ENCODE results near the gene DKKL1. TPM values are rescaled to one million over a fixed set of nuclear protein-coding genes. Genes with fewer than 3 reads are reported as not detected.

Gene DKKL1
- polyA plus RNA-seq, 1 donor = 2.4 TPM

GRCh38 chr19:49338023-49338677 lies 25.5 kb upstream of the DKKL1 start:
- DNase-seq = no peak

GRCh38 chr19:49338691-49339300 lies 24.9 kb upstream of the DKKL1 start:
- no peak for DNase-seq

- DNase-seq = peak; percentile 88
Measured at GRCh38 chr19:49339301-49340068, 24.2 kb upstream of the DKKL1 start.

DNA sequence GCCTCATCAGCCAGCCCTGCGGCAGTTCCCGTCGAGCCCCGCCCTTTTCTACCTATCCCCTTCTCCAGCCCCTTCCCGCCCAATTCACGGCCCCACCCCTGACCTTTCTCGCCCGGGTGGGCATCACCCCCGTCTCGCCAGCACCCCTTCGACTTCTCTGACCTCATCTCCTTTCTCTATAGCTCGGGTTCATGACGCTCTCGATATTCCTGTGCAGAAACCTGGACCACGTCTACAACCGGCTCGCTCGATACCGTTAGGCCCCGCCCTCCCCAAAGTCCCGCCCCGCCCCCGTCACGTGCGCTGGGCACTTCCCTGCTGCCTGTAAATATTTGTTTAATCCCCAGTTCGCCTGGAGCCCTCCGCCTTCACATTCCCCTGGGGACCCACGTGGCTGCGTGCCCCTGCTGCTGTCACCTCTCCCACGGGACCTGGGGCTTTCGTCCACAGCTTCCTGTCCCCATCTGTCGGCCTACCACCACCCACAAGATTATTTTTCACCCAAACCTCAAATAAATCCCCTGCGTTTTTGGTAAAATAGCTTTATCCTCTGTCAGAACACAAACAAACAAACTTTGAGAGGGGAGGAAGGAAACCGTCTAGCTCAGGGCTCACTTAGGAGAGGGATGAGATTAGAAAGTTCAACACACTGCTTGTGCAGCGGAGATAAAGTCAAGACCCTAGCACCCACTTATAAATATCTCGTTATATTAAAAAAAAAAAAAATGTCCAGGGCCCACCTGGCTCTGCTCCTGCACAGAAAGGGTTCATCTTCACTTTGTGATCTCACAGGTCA lies 23.4 kb upstream of the DKKL1 start:
- no peak for DNase-seq

DNA sequence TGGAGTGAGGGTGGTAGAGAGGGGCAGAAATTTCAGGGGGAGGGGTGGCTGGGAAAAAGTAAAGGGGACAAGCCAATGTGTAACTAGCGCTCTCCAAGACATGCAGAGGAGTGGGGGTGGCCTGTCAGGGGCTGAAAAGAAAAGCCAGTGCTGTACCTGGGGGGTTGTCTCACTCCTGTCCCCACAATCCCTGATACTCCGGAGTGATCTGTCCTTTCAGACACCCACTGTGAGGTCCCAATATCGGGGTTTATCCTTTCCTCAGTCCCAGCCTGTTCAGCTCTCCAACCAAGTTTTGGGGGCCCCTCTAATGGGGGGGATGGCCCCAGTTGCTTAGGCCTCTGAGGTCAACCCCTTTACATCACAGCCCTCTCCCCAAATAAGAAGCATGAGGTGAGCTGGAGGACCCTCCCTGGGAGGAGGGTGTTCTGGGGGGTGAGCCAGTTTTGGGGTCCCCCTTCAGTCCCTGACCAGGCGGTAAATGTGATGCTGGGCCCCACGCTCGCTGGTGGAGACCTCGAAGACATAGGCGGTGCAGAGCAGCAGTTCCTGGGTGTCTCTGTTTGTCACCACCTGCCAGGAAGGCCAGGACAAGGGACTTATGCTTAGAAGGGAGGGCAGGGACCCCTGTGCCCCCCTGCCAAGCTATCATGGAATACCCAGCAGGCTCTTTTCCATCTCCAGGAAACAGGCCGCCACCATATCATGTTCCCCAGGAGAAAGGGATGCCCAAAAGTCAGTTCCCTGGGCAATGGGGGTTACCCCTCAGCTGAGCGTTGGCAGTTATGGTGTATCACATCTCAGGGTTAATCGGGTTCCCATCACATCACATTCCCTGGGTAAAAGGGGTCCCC lies 22.6 kb upstream of the DKKL1 start:
- no peak for DNase-seq

DNA sequence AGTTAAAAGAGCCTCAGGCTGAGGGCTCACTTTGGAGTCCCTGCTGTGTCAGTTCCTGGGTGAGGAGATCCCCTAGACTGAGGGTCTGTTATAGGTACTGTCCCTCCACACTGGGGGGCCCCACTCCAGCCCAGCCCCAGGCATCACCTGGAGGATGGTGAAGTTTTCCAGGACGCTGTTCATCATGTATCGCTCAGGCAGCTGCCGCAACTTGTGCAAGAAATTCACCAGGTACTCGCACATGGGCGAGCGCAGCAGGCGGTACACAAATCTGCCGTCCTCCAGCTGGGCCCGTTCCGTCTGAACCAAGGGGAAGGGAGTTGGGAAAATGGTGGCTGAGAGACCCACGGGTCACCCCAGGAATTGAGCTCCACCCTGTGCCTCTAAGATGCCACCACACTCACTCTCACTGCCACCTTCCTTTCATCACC lies 21.4 kb upstream of the DKKL1 start:
- DNase-seq = no peak

DNA sequence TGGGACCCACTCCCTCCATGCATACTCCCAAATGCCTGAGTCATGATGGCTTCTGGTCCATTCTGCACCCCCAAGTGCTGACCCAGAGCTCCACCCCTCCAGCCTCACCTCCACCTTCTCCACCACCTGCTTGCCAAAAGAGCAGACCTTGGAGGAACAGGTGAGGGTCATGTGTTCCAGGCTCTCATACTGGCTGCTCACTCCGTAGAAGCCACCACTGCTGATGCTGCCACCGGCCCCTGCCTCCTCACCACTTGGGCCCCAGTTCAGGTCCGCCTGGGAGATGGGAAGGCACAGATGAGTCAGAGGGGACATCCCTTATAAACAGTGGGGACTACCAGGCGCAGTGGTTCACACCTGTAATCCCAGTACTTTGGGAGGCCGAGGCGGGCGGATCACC lies 20.6 kb upstream of the DKKL1 start:
- DNase-seq = no peak

GRCh38 chr19:49344505-49345423 lies 18.9 kb upstream of the DKKL1 start:
- DNase-seq = no peak

- DNase-seq = no peak
Measured at GRCh38 chr19:49347191-49347590, 16.5 kb upstream of the DKKL1 start.

GRCh38 chr19:49347835-49348234 lies 15.8 kb upstream of the DKKL1 start:
- no peak for DNase-seq

DNA sequence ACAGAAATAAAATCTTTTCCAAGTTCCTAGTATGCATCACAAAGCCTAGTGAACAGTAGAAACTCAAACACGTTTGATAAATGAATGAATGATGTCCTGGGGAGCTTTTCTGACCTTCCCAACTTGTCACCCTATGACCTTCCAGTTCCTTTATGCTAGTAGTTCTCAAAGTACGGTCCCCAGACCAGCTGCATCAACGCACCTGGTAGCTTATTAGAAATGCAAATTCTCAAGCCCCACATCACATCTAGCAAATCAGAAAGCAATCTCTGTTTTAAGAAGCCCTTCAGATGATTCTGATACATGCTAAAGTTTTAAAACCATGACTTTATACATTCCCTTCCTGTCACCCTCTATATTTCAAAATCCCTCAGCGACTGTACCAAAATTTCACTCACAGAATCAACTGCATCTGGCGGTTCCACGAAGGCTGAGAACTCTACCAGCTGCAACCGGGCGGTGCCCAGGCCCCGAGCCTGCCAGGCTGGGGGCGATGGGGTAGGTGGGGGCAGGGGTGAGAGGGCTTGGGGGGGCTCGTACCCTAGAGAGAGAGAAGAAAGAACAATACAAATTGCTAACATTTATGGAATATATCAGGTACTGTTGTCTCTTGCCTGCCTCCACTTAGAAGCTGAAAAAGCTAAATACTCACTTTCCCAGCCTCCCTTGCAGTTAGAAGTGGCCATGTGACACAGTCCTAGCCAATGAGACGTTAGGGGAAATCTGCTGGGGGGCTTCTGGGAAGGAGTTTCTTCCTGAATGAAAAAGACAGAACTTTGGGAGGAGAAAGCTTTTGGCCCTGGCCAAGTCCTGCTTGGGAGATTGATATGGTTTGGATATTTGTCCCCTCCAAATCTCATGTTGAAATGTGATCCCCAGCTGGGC lies 15.1 kb upstream of the DKKL1 start:
- DNase-seq = no peak

DNA sequence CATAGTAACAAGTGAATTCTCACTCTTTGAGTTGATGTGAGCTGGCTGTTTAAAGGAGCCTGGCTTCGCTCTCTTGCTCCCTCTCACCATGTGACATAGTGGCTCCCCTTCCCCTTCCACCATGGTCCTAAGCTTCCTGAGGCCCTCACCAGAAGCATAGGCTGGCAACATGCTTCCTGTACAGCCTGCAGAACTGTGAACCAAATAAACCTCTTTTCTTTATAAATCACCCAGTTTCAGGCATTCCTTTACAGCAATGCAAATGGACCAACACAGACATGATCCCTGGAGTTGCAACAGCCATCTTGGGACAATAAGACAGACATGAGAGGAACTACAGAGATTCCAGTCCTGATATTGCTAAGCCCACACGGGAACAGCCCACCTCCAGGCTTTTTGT lies 14.1 kb upstream of the DKKL1 start:
- DNase-seq = no peak

DNA sequence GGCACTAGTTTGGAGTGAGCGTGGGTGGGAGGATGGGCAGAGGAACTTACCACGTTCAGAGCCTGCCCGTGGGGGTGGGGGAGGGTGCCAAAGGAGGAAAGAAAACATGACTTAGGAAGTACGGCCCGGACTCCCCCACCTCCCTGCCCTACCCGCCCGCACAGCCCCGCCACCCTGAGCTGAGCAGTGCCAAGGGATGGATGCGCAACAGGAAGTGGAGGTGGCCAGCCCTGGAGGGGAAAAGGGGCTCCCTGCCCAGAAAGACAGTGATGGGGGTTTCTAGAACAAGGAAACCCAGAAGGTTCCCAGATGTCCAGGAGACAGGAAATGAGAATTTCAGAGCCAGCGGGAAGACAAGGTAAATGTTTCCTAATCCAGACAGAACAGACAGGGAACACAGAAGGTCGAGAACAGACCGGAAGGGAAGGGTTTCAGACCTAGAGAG lies 7.7 kb upstream of the DKKL1 start:
- peak; percentile 69 for DNase-seq

DNA sequence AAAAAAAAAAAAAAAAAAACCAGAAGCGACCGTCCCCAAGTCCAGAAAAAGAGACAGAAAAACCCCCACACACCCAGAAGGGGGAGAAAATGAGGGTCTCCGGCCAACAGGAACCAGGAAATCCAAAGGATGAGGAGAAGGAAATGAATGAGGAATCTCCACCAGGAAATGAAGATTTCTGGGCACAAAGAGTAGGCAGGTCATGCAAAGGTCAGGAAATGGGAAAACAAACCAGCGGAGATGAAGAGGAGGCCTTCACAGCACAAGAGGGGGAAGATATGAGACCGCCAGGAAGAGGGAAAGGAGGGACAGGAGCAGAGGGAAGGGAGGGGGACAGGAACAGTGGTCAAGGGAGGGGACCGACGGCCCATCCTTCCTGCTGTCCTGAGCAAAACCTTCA lies 7.3 kb upstream of the DKKL1 start:
- DNase-seq = no peak

- no peak for DNase-seq
Measured at GRCh38 chr19:49357186-49357585, 6.5 kb upstream of the DKKL1 start.

DNA sequence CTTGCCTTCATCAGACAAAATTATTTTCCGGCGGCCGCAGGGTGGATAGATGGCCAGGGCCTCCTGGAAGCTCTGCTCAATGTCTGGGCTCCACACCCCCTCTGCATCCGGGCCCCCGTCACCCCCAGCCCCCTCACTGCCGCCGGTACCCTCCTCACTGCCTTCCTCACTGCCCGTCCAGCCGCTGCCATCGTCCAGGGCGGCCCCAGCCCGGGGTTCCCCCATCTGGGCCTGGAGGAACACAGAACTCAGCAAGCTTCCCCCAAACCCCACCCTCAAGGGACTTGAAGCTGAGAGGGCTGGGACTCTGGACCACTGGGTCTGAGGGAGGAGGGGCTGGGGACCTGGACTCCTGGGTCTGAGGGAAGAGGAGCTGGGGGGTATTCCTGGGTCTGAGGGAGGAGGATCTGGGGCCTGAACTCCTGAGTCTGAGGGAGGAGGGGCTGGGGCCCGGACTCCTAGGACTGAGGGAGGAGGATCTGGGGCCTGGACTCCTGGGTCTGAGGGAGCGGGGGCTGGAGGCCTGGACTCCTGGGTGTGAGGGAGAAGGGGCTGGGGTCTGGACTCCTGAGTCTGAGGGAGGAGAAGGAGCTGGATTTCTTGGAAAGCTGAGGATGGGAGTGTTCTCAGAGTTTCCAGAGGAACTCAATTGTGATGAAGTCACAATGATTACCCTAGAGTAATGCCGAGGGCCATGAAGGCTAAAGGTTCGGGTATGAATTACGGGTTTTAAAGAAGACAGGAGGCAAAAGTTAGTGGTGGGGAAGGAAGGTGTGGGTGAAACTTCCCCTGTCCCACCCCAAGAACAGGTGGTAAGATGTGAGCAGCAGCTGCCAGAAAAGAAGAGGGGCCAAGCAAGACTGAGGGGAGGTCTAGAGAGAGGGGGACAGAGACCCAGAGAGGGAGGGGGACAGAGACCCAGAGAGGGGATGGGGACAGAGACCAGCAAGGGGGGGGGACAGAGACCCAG lies 3.5 kb upstream of the DKKL1 start:
- DNase-seq = peak; percentile 42

DNA sequence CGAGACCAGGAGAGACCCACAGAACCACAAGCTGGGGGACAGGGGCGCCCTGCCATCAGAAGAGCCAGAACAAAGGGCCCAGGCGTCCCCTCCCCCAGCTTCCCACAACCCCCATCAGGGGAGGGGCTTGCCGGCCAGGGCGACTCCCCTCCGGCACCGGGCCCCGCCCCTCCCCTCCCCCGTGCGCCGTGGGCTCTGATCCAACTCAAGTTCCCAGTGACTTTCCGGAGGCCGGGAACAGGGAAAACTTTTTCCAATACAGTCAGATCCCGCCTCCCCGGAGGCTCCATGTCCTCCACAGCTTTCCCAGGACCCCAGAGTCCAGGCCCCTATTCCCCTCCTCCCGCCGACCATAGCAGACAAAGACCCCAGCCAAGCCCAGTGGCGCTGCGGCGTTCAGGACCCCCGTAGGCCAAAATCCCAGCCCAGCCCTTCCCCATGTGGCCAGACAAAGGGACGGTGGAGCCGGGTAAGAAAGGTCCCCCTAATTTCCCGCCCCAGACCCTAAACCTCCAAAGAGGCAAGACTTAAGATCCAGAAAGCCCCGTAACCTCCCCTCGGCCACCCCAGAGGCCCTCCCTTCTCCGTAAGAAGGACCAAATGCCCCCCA lies 2.1 kb upstream of the DKKL1 start:
- peak; percentile 94 for DNase-seq

All from hindlimb muscle (tissue), 1 donor.